Endothelial cell of umbilical vein (primary cell): ENCODE data around the gene GSDME. TPM values are rescaled to one million over a fixed set of nuclear protein-coding genes. Genes with fewer than 3 reads are reported as not detected.

ENCODE experiments used
- BruUV-seq: library from RNA; stranded (reverse); fragments of 400-500 nt; replicated peaks from 2 replicates; lab custom pipeline; 2021; lab: Mats Ljungman, UMichigan
- CTCF ChIA-PET: fragments of 300-600, 350-600 bp; sonication (Branson Sonifier 250); formaldehyde crosslinking; loops from one replicate; lab custom pipeline; 2021; ENCODE audit warnings: antibody characterized with exemption, inconsistent platforms; lab: Charles Lee
- POLR2A ChIA-PET: fragments of 300-600, 350-600 bp; sonication (Branson Sonifier 250); formaldehyde crosslinking; loops from one replicate; lab custom pipeline; 2021; ENCODE audit warnings: antibody characterized with exemption, inconsistent platforms; lab: Charles Lee
- DNase-seq: peaks from one replicate; pipeline ENCODE4 v3.0.0-alpha.2; 2011; ENCODE audit warnings: low read depth, low spot score
- FAIRE-seq: peaks from 2 replicates; lab custom pipeline; 2011; peaks lifted over from hg19 to GRCh38; lab: Jason Lieb, UNC
- H2AFZ ChIP-seq: 2 replicates; pipeline ENCODE4 v1.6.0; 2012; ENCODE audit warnings: low read depth, low read length, control low read depth, inconsistent platforms
- H3K27ac ChIP-seq: 2 replicates; pipeline ENCODE4 v1.5.1; 2011; ENCODE audit warnings: low read depth, mild to moderate bottlenecking, control low read depth, low read length, moderate library complexity; ENCODE audit not compliant: insufficient read depth
- H3K27me3 ChIP-seq, 2 experiments: 2 replicates each; pipeline versions ENCODE4 v1.6.0 to v1.6.1; 2011; ENCODE audit warnings: low read length in 2 of 2, mixed read lengths in 1 of 2; ENCODE audit not compliant: control insufficient read depth in 2 of 2, insufficient read depth in 2 of 2
- H3K36me3 ChIP-seq, 2 experiments: 2 replicates in 1 of 2; 3 replicates in 1 of 2; pipeline ENCODE4 v1.5.1; 2011; ENCODE audit warnings: low read length in 2 of 2, mild to moderate bottlenecking in 1 of 2, moderate library complexity in 1 of 2; ENCODE audit not compliant: control insufficient read depth in 2 of 2, insufficient read depth in 2 of 2; ENCODE audit errors: extremely low read depth in 1 of 2
- H3K4me1 ChIP-seq: 3 replicates; pipeline ENCODE4 v1.5.1; 2011; ENCODE audit warnings: mild to moderate bottlenecking, low read length; ENCODE audit not compliant: control insufficient read depth, insufficient read depth; ENCODE audit errors: extremely low read depth
- H3K4me2 ChIP-seq: 2 replicates; pipeline ENCODE4 v1.6.1; 2011; ENCODE audit warnings: low read length, control low read depth, mixed read lengths; ENCODE audit not compliant: insufficient read depth
- H3K4me3 ChIP-seq, 3 experiments: fragments of 200-600 bp in 1 of 3; sonication (generic), shearing (Covaris generic) in 1 of 3; replicated peaks in 1 of 3; 2 replicates each; pipeline ENCODE4 v1.5.1; 2011 to 2016; ENCODE audit warnings: control low read depth in 3 of 3, low read length in 3 of 3, mild to moderate bottlenecking in 2 of 3, inconsistent platforms in 1 of 3, low read depth in 1 of 3, moderate library complexity in 1 of 3; ENCODE audit not compliant: insufficient read depth in 1 of 3
- H3K79me2 ChIP-seq: 2 replicates; pipeline ENCODE4 v1.6.0; 2012; ENCODE audit warnings: low read length, inconsistent platforms; ENCODE audit not compliant: control insufficient read depth, insufficient read depth
- H3K9ac ChIP-seq: replicated peaks from 2 replicates; pipeline ENCODE3; 2011; ENCODE audit warnings: low read length, control low read depth; ENCODE audit not compliant: insufficient read depth; ENCODE audit errors: extremely low read depth
- H3K9me1 ChIP-seq: replicated peaks from 3 replicates; pipeline ENCODE4 v1.6.0; 2011; ENCODE audit warnings: mild to moderate bottlenecking, low read length; ENCODE audit not compliant: control insufficient read depth, insufficient read depth; ENCODE audit errors: extremely low read depth
- H3K9me3 ChIP-seq: replicated peaks from 2 replicates; pipeline ENCODE4 v1.5.1; 2012; ENCODE audit warnings: low read length, inconsistent platforms; ENCODE audit not compliant: control insufficient read depth, insufficient read depth
- H4K20me1 ChIP-seq: replicated peaks from 2 replicates; pipeline ENCODE3; 2011; ENCODE audit warnings: mild to moderate bottlenecking, low read length; ENCODE audit not compliant: control insufficient read depth, insufficient read depth; ENCODE audit errors: extremely low read depth
- EZH2 ChIP-seq: IDR thresholded peaks from 2 replicates; pipeline ENCODE4 v1.6.1; 2012; ENCODE audit warnings: borderline replicate concordance, low read depth, mild to moderate bottlenecking, moderate library complexity, low read length, inconsistent platforms; ENCODE audit not compliant: severe bottlenecking
- FOS ChIP-seq: IDR thresholded peaks from 2 replicates; pipeline ENCODE4 v1.6.1; 2011; ENCODE audit warnings: mild to moderate bottlenecking, low read length, moderate library complexity, borderline replicate concordance; ENCODE audit not compliant: insufficient read depth
- GATA2 ChIP-seq: IDR thresholded peaks from 2 replicates; pipeline ENCODE4 v1.7.0; 2011; ENCODE audit warnings: low read depth, mild to moderate bottlenecking, moderate library complexity, mixed read lengths, low read length; ENCODE audit not compliant: insufficient read length, insufficient read depth
- JUN ChIP-seq: IDR thresholded peaks from 2 replicates; pipeline ENCODE4 v1.6.1; 2011; ENCODE audit warnings: borderline replicate concordance, low read depth; ENCODE audit not compliant: insufficient read length, insufficient read depth
- MYC ChIP-seq: IDR thresholded peaks from one replicate; pipeline ENCODE4 v1.6.1; 2011; ENCODE audit warnings: mild to moderate bottlenecking, low read depth, low read length
- POLR2A ChIP-seq: IDR thresholded peaks from 2 replicates; pipeline ENCODE4 v1.6.1; 2012; ENCODE audit warnings: low read depth, mild to moderate bottlenecking, control low read depth, low read length
- POLR2AphosphoS5 ChIP-seq: IDR thresholded peaks from 2 replicates; pipeline ENCODE4 v1.6.1; 2012; ENCODE audit warnings: low read depth, mild to moderate bottlenecking, control low read depth, low read length, moderate library complexity; ENCODE audit not compliant: insufficient read depth
- dilution Hi-C: fragments of 300-500 bp; cut with MboI; formaldehyde crosslinking; loops from one replicate; pipeline ENCODE4 v1.15.0; 2019; ENCODE audit warnings: low sequenced_read_pairs; ENCODE audit not compliant: extremely low pct_ligation_motif_present
- intact Hi-C: fragments of 100-400 bp; cut with micrococcal nuclease; formaldehyde crosslinking; loops from one replicate; pipeline ENCODE4 v1.10.0; 2022
- polyA plus RNA-seq, 4 experiments: library from polyadenylated mRNA; depleted of rRNA in 3 of 4; stranded (reverse) in 3 of 4; unstranded in 1 of 4; fragments of >200 nt; gene quantifications; 2 replicates each; pipeline versions ENCODE4 v1.2.1 to v1.2.3, GENCODE V29; 2011 to 2012; ENCODE audit warnings: missing spikeins in 1 of 4
- total RNA-seq: library from RNA; stranded (reverse); gene quantifications from 2 replicates; pipeline ENCODE4 v1.2.3, GENCODE V29; 2021
- TF ChIP-seq, protein P1 (sequence below), 2 donors: IDR thresholded peaks; 1 replicate in 1 of 2; 2 replicates in 1 of 2; pipeline ENCODE4 v1.5.1; 2011; ENCODE audit warnings: low read length in 2 of 2, mild to moderate bottlenecking in 2 of 2, moderate library complexity in 2 of 2, control low read depth in 1 of 2, inconsistent platforms in 1 of 2, low read depth in 1 of 2; ENCODE audit not compliant: insufficient read depth in 1 of 2; ENCODE audit errors: extremely low read depth in 1 of 2
- TF ChIP-seq, protein P2 (sequence below): IDR thresholded peaks from 2 replicates; pipeline ENCODE4 v1.6.1; 2011; ENCODE audit not compliant: insufficient read depth, insufficient read length

Gene GSDME
- total and polyA plus RNA-seq, 2 donors (not counting 3 experiments of a cell fraction or from before 2014, with no cell fraction given), result 21.1 to 23.4 TPM

DNA sequence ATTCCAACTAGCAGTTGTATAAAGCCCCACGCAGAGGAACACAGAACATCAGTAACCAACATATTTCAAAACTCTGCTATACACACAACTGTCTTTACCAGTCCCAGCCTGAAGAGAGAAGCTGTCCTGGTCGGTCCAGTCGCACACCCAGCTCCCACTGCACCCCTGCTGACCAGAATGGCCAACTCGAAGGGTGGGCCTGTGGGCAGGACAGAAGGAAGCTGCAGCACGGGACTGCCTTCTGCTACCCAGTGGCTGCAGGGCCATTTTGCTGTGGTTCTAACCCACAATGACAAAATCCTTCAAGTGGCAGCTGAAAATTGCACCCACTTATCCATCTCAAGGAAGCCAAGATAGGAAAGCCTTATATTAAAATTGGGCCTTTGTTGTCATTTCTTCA lies 48.2 kb downstream of the GSDME start:
- H2AFZ ChIP-seq, result no peak overlapping the region
- dilution Hi-C loops, result no loop called here
- H3K9me3 ChIP-seq, result no peaks in the 10 kb centered on the region

More for the DNA sequence above, 48.2 kb downstream of the GSDME start:
- BruUV-seq, result no TSS peak
- Histone ChIP-seq H3K4me3 (no peak overlapping the region), H3K9ac (no peak overlapping the region), H3K4me1 (no peaks in the 10 kb centered on the region), H3K27me3 (no peaks in the 10 kb centered on the region), H4K20me1 (no peaks in the 10 kb centered on the region), H3K79me2 (no peaks in the 10 kb centered on the region), H3K4me2 (no peak overlapping the region), H3K36me3 (peaks cover 0 to 4% of the 10 kb centered on the region in 2 experiments), H3K9me1 (no peaks in the 10 kb centered on the region), H3K27ac (no peak overlapping the region)
- DNase-seq, result no peak
- POLR2A ChIA-PET, result no interaction called here
- CTCF ChIA-PET, result interaction anchor here (1.3 to 1.5 kb wide), 2 partner anchors 39 to 385 kb away, joined by 3 to 4 read pairs; no protein-coding TSS in a partner anchor
- TF ChIP-seq POLR2AphosphoS5 (no peak), GATA2 (no peak), MYC (no peak), POLR2A (no peak), JUN (no peak), FOS (no peak), EZH2 (no peak)
- TF ChIP-seq, protein P1, sequence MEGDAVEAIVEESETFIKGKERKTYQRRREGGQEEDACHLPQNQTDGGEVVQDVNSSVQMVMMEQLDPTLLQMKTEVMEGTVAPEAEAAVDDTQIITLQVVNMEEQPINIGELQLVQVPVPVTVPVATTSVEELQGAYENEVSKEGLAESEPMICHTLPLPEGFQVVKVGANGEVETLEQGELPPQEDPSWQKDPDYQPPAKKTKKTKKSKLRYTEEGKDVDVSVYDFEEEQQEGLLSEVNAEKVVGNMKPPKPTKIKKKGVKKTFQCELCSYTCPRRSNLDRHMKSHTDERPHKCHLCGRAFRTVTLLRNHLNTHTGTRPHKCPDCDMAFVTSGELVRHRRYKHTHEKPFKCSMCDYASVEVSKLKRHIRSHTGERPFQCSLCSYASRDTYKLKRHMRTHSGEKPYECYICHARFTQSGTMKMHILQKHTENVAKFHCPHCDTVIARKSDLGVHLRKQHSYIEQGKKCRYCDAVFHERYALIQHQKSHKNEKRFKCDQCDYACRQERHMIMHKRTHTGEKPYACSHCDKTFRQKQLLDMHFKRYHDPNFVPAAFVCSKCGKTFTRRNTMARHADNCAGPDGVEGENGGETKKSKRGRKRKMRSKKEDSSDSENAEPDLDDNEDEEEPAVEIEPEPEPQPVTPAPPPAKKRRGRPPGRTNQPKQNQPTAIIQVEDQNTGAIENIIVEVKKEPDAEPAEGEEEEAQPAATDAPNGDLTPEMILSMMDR (IDR thresholded peaks at IDR 0.05; ENCODE audit: extremely low read depth in 1 of 2, insufficient read depth in 1 of 2, low read depth in 1 of 2, low read length in 2 of 2), result no peak
- TF ChIP-seq, protein P2, sequence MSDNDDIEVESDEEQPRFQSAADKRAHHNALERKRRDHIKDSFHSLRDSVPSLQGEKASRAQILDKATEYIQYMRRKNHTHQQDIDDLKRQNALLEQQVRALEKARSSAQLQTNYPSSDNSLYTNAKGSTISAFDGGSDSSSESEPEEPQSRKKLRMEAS, result no peak
- FAIRE-seq, result no peak
- intact Hi-C loops, result no loop called here
